Neural cell (in vitro differentiated cells): Measurements from ENCODE around the gene CDK5RAP2. TPM values are rescaled to one million over a fixed set of nuclear protein-coding genes. Genes with fewer than 3 reads are reported as not detected.

Experiments
- H2AFZ ChIP-seq: fragments of 200-600, 300-800 bp; sonication (generic), shearing (Covaris generic); 2 replicates; pipeline ENCODE4 v1.6.0; 2014; ENCODE audit warnings: low read depth, mild to moderate bottlenecking, antibody characterized with exemption, low read length, moderate library complexity
- H3F3A ChIP-seq: fragments of 200-600 bp; shearing (Covaris generic); 2 replicates; pipeline ENCODE4 v1.6.1; 2016; ENCODE audit warnings: mild to moderate bottlenecking, moderate library complexity, mixed read lengths, antibody characterized with exemption, low read length; ENCODE audit not compliant: insufficient read depth, poor library complexity, severe bottlenecking
- H3K27ac ChIP-seq: fragments of 200-600, 300-800 bp; sonication (generic), shearing (Covaris generic); 2 replicates; pipeline ENCODE4 v1.5.1; 2014; ENCODE audit warnings: mild to moderate bottlenecking, low read length, moderate library complexity
- H3K27me3 ChIP-seq: fragments of 300-800, 200-600 bp; sonication (generic), shearing (Covaris generic); 2 replicates; pipeline ENCODE4 v1.6.0; 2014; ENCODE audit warnings: mild to moderate bottlenecking, low read depth, low read length, moderate library complexity; ENCODE audit not compliant: insufficient read depth
- H3K36me3 ChIP-seq: fragments of 300-800, 200-600 bp; sonication (generic), shearing (Covaris generic); 2 replicates; pipeline ENCODE4 v1.5.1; 2014; ENCODE audit warnings: mild to moderate bottlenecking, antibody characterized with exemption, low read length, moderate library complexity; ENCODE audit not compliant: insufficient read depth
- H3K4me2 ChIP-seq: fragments of 300-800, 200-600 bp; sonication (generic), shearing (Covaris generic); 2 replicates; pipeline ENCODE4 v1.6.0; 2014; ENCODE audit warnings: mild to moderate bottlenecking, low read length
- H3K4me3 ChIP-seq: fragments of 300-800, 200-600 bp; sonication (generic), shearing (Covaris generic); 2 replicates; pipeline ENCODE4 v1.5.1; 2014; ENCODE audit warnings: mild to moderate bottlenecking, low read length, moderate library complexity
- H3K79me2 ChIP-seq: fragments of 200-600 bp; shearing (Covaris generic); replicated peaks from 2 replicates; pipeline ENCODE4 v1.6.0; 2014; ENCODE audit warnings: mild to moderate bottlenecking, low read length, moderate library complexity; ENCODE audit not compliant: insufficient read depth
- H3K9ac ChIP-seq: fragments of 300-800, 200-600 bp; sonication (generic), shearing (Covaris generic); 2 replicates; pipeline ENCODE4 v1.6.1; 2016; ENCODE audit warnings: mild to moderate bottlenecking, low read length, mixed read lengths
- H3K9me2 ChIP-seq: fragments of 200-600 bp; shearing (Covaris generic); 2 replicates; pipeline ENCODE4 v1.6.1; 2016; ENCODE audit warnings: mild to moderate bottlenecking, low read length, mixed read lengths; ENCODE audit not compliant: insufficient read depth
- H3K9me3 ChIP-seq: fragments of 200-600, 300-800 bp; sonication (generic), shearing (Covaris generic); 2 replicates; pipeline ENCODE4 v1.6.1; 2016; ENCODE audit warnings: mild to moderate bottlenecking, mixed run types, low read length, moderate library complexity, mixed read lengths
- H4K20me1 ChIP-seq: fragments of 200-600 bp; shearing (Covaris generic); 2 replicates; pipeline ENCODE4 v1.6.1; 2016; ENCODE audit warnings: mild to moderate bottlenecking, mixed run types; ENCODE audit not compliant: insufficient read depth
- CTCF ChIP-seq: fragments of 450-650 bp; IDR thresholded peaks from 2 replicates; pipeline ENCODE4 v1.5.1; 2014; ENCODE audit warnings: antibody characterized with exemption, mild to moderate bottlenecking, moderate library complexity; ENCODE audit not compliant: poor library complexity, severe bottlenecking
- EP300 ChIP-seq: fragments of 450-650 bp; conservative IDR thresholded peaks from 2 replicates; pipeline ENCODE4 v1.6.1; 2014; ENCODE audit warnings: antibody characterized with exemption, mild to moderate bottlenecking, moderate library complexity; ENCODE audit not compliant: poor library complexity, severe bottlenecking
- EZH2 ChIP-seq: fragments of 200-600, 300-800 bp; shearing (Covaris generic), sonication (generic); IDR thresholded peaks from 2 replicates; pipeline ENCODE4 v1.6.1; 2014; ENCODE audit warnings: antibody characterized with exemption, low read length, borderline replicate concordance, mild to moderate bottlenecking; ENCODE audit not compliant: insufficient read depth, poor library complexity, severe bottlenecking
- MXI1 ChIP-seq: fragments of 450-650 bp; conservative IDR thresholded peaks from 2 replicates; pipeline ENCODE4 v1.6.1; 2014; ENCODE audit warnings: antibody characterized with exemption, mild to moderate bottlenecking; ENCODE audit not compliant: poor library complexity, severe bottlenecking
- POLR2AphosphoS5 ChIP-seq: IDR thresholded peaks from 2 replicates; pipeline ENCODE4 v1.6.1; 2012
- RAD21 ChIP-seq: fragments of 450-650 bp; conservative IDR thresholded peaks from 2 replicates; pipeline ENCODE4 v1.6.1; 2014; ENCODE audit warnings: antibody characterized with exemption, mild to moderate bottlenecking, moderate library complexity
- REST ChIP-seq: IDR thresholded peaks from 2 replicates; pipeline ENCODE4 v1.6.1; 2012; ENCODE audit warnings: borderline replicate concordance
- SMC3 ChIP-seq: fragments of 450-650 bp; conservative IDR thresholded peaks from 2 replicates; pipeline ENCODE4 v1.6.1; 2014; ENCODE audit warnings: antibody characterized with exemption, mild to moderate bottlenecking, moderate library complexity; ENCODE audit not compliant: poor library complexity
- TAF1 ChIP-seq: IDR thresholded peaks from 2 replicates; pipeline ENCODE4 v1.6.1; 2012; ENCODE audit warnings: low read depth
- polyA plus RNA-seq: library from polyadenylated mRNA; depleted of rRNA; stranded (reverse); fragments of >200 nt; gene quantifications from 2 replicates; pipeline ENCODE4 v1.2.3, GENCODE V29; 2014

CDK5RAP2 gene
- polyA plus RNA-seq, 1 donor from 2014 or later: 43.3 TPM

GRCh38 chr9:120626512-120626911, 46.5 kb upstream of the CDK5RAP2 start:
- no peak overlapping the region for H3K4me2 ChIP-seq
- no peak overlapping the region for H3K27ac ChIP-seq
- H3K36me3 ChIP-seq: no peaks in the 10 kb centered on the region
- no peaks in the 10 kb centered on the region for H3K27me3 ChIP-seq
- H4K20me1 ChIP-seq: no peaks in the 10 kb centered on the region
- no peaks in the 10 kb centered on the region for H3K9me2 ChIP-seq
- TF ChIP-seq TAF1 (no peak), EP300 (no peak), REST (no peak), MXI1 (no peak), EZH2 (no peak), POLR2AphosphoS5 (no peak), RAD21 (no peak), SMC3 (no peak), CTCF (no peak)
- H2AFZ ChIP-seq: no peak overlapping the region
- no peak overlapping the region for H3K4me3 ChIP-seq
- H3K79me2 ChIP-seq: no peaks in the 10 kb centered on the region
- no peaks in the 10 kb centered on the region for H3K9me3 ChIP-seq
- no peak overlapping the region for H3K9ac ChIP-seq
- H3F3A ChIP-seq: no peaks in the 10 kb centered on the region

- Histone ChIP-seq H3K27ac (no peak overlapping the region), H3K4me3 (no peak overlapping the region), H2AFZ (no peak overlapping the region), H3F3A (no peaks in the 10 kb centered on the region), H3K4me2 (no peak overlapping the region), H3K27me3 (no peaks in the 10 kb centered on the region), H3K36me3 (no peaks in the 10 kb centered on the region), H3K9me3 (no peaks in the 10 kb centered on the region), H3K9me2 (no peaks in the 10 kb centered on the region), H3K79me2 (no peaks in the 10 kb centered on the region), H3K9ac (no peak overlapping the region), H4K20me1 (no peaks in the 10 kb centered on the region)
- TF ChIP-seq SMC3: no peak
- no peak for TF ChIP-seq MXI1
- no peak for TF ChIP-seq CTCF
- no peak for TF ChIP-seq RAD21
- no peak for TF ChIP-seq EP300
- TF ChIP-seq TAF1: no peak
- TF ChIP-seq POLR2AphosphoS5: no peak
- no peak for TF ChIP-seq REST
- no peak for TF ChIP-seq EZH2
These were observed 45.3 kb upstream of the CDK5RAP2 start for GRCh38 chr9:120625222-120625621.
